NB4 (cell line): ENCODE results near the gene SEMA4C.

ENCODE experiments used
- DNase-seq: peaks from one replicate; pipeline ENCODE4 v3.0.0; 2010; ENCODE audit warnings: low read depth
- H3K4me3 ChIP-seq: one replicate; pipeline ENCODE4 v1.5.1; 2011; ENCODE audit warnings: mild to moderate bottlenecking, low read depth, low read length, moderate library complexity
- CTCF ChIP-seq: IDR thresholded peaks from one replicate; pipeline ENCODE4 v1.5.1; 2012; ENCODE audit warnings: low read depth, low read length
- MAX ChIP-seq: IDR thresholded peaks from 2 replicates; pipeline ENCODE4 v1.6.1; 2011; ENCODE audit warnings: low read depth, low read length
- MYC ChIP-seq: IDR thresholded peaks from 2 replicates; pipeline ENCODE4 v1.6.1; 2011; ENCODE audit warnings: low read depth, low read length
- POLR2A ChIP-seq: IDR thresholded peaks from 2 replicates; pipeline ENCODE4 v1.6.1; 2011; ENCODE audit warnings: mild to moderate bottlenecking; ENCODE audit not compliant: insufficient read length; ENCODE audit errors: extremely low read depth

The SEMA4C gene

GRCh38 chr2:96857667-96858372 lies 12.1 kb downstream of the SEMA4C start, which contains the start of gene ANKRD39:
Gene ANKRD39, minus strand, starts transcription at chr2:96858016. Its CDS starts 29 bp downstream, at chr2:96857987.
- peak; percentile 99 for DNase-seq
- TF ChIP-seq MYC (peak; percentile 54), MAX (peak; percentile 42; the same call in 1 of the 2 replicates), POLR2A (peak; percentile 77), CTCF (peak; percentile 73)
- H3K4me3 ChIP-seq = peak within 1 kb of the TSS; percentile 64

- TF ChIP-seq POLR2A (no peak), MAX (peak; percentile 41)
- H3K4me3 ChIP-seq = peak overlapping the region; percentile 64
- DNase-seq = peak; percentile 69
These were observed 12.9 kb downstream of the SEMA4C start for GRCh38 chr2:96856776-96857666.

DNA sequence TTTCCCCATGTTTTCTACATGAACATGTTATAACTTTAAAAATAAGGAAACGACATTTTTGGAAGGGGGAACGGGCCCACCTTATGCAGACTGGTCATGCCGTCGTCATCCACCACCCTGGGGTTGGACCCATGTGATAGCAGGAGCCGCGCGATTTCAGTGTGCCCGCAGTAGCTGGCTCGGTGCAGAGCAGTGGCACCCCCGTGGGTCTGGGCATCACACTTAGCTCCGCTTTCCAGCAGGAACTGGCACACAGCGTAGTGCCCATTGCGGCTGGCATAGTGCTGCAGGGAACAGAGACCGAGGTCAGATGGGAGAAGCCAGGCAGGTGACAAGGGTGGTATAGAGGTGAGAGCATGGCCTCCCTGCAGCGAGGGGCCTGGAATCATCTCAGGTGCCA lies 16.6 kb downstream of the SEMA4C start:
- TF ChIP-seq MYC (no peak), POLR2A (no peak), MAX (no peak), CTCF (no peak)
- no peak for DNase-seq

GRCh38 chr2:96852667-96853066 lies 17.2 kb downstream of the SEMA4C start:
- DNase-seq = no peak
- H3K4me3 ChIP-seq = no peak overlapping the region
- TF ChIP-seq POLR2A (no peak), MAX (no peak), CTCF (no peak), MYC (no peak)

More for the DNA sequence above, 16.6 kb downstream of the SEMA4C start:
- no peak overlapping the region for H3K4me3 ChIP-seq

GRCh38 chr2:96848264-96848663 lies 21.6 kb downstream of the SEMA4C start:
- DNase-seq = no peak
- TF ChIP-seq MYC (no peak), MAX (no peak), POLR2A (no peak), CTCF (no peak)
- no peak overlapping the region for H3K4me3 ChIP-seq

DNA sequence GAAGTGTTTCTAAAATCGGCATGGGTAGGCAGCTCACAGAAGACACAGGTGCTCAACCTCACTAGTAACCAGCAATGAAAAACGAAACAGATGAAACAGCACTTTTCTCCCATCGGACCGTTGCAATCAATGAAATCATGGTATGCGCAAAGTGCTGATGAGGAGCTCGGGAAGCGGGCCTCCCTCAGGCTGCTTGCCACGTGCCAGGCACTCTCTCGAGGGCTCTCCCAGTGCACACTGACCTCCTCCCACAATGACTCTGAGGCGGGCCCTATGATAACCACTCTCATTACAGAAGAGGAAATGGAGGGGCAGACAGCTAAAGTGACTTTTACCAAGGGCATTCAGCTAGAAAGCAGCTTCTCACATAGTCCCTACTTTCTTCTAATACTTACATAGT lies 22.3 kb downstream of the SEMA4C start:
- H3K4me3 ChIP-seq = no peak overlapping the region
- DNase-seq = peak; percentile 43
- TF ChIP-seq MAX = no peak
- no peak for TF ChIP-seq MYC
- TF ChIP-seq POLR2A = no peak
- TF ChIP-seq CTCF = no peak
